IMR-90 (cell line): ENCODE results near the gene SCNM1. TPM values are rescaled to one million over a fixed set of nuclear protein-coding genes. Genes with fewer than 3 reads are reported as not detected.

Source experiments
- ATAC-seq: fragments of 200-7000 bp; cut with Tn5 transposase; 2 replicates; pipeline ENCODE4 v1.9.1; 2020; ENCODE audit warnings: low read depth, mild to moderate bottlenecking, moderate library complexity
- BruUV-seq: library from RNA; stranded (reverse); fragments of 400-500 nt; replicated peaks from 2 replicates; lab custom pipeline; 2021; lab: Mats Ljungman, UMichigan
- CTCF ChIA-PET: fragments of 300-600 bp; formaldehyde crosslinking; extraction: SDS; loops from one replicate; lab custom pipeline; 2021; ENCODE audit warnings: antibody characterized with exemption; lab: Yijun Ruan, JAX
- POLR2A ChIA-PET: fragments of 300-600 bp; sonication (Branson Sonifier 250); formaldehyde crosslinking; loops from one replicate; lab custom pipeline; 2022; ENCODE audit warnings: antibody characterized with exemption; ENCODE audit not compliant: unreplicated experiment; lab: Charles Lee
- DNase-seq: peaks from one replicate; pipeline ENCODE4 v3.0.0; 2013
- H2AFZ ChIP-seq: replicated peaks from 2 replicates; pipeline ENCODE3; 2013; ENCODE audit warnings: low read length, mild to moderate bottlenecking; ENCODE audit not compliant: poor library complexity
- H2AK5ac ChIP-seq: 2 replicates; pipeline ENCODE4 v1.6.1; 2013; ENCODE audit warnings: low read depth, low read length, inconsistent platforms
- H2AK9ac ChIP-seq: replicated peaks from 2 replicates; pipeline ENCODE3; 2013; ENCODE audit warnings: mild to moderate bottlenecking, low read depth, low read length, moderate library complexity; ENCODE audit not compliant: poor library complexity
- H2BK120ac ChIP-seq: 2 replicates; pipeline ENCODE4 v1.6.1; 2013; ENCODE audit warnings: low read depth, low read length, inconsistent platforms
- H2BK15ac ChIP-seq: 3 replicates; pipeline ENCODE4 v1.6.1; 2013; ENCODE audit warnings: low read depth, low read length, inconsistent platforms
- H2BK20ac ChIP-seq: 2 replicates; pipeline ENCODE4 v1.6.1; 2013; ENCODE audit warnings: low read depth, mild to moderate bottlenecking, inconsistent platforms, low read length, moderate library complexity
- H2BK5ac ChIP-seq: 2 replicates; pipeline ENCODE4 v1.6.1; 2013; ENCODE audit warnings: mild to moderate bottlenecking, low read depth, low read length, inconsistent platforms; ENCODE audit not compliant: poor library complexity, severe bottlenecking
- H3K14ac ChIP-seq: replicated peaks from 2 replicates; pipeline ENCODE4 v1.6.1; 2013; ENCODE audit warnings: low read depth, low read length, inconsistent platforms
- H3K18ac ChIP-seq: 2 replicates; pipeline ENCODE4 v1.6.1; 2013; ENCODE audit warnings: low read depth, low read length, control low read depth
- H3K23ac ChIP-seq: 2 replicates; pipeline ENCODE4 v1.6.1; 2013; ENCODE audit warnings: low read depth, low read length, inconsistent platforms
- H3K27ac ChIP-seq: 2 replicates; pipeline ENCODE4 v1.5.1; 2013; ENCODE audit warnings: mild to moderate bottlenecking, control low read depth, low read length; ENCODE audit not compliant: insufficient read depth
- H3K27me3 ChIP-seq: 2 replicates; pipeline ENCODE4 v1.6.1; 2013; ENCODE audit warnings: low read length; ENCODE audit not compliant: control insufficient read depth, insufficient read depth
- H3K36me3 ChIP-seq: 2 replicates; pipeline ENCODE4 v1.6.1; 2013; ENCODE audit warnings: low read length, mixed read lengths; ENCODE audit not compliant: control insufficient read depth, insufficient read depth
- H3K4ac ChIP-seq: 2 replicates; pipeline ENCODE4 v1.6.1; 2013; ENCODE audit warnings: low read depth, low read length, inconsistent platforms
- H3K4me1 ChIP-seq: 2 replicates; pipeline ENCODE4 v1.6.1; 2013; ENCODE audit warnings: low read length, mixed read lengths; ENCODE audit not compliant: control insufficient read depth, insufficient read depth
- H3K4me2 ChIP-seq: 2 replicates; pipeline ENCODE4 v1.6.1; 2013; ENCODE audit warnings: low read depth, mild to moderate bottlenecking, control low read depth, low read length, moderate library complexity
- H3K4me3 ChIP-seq: 2 replicates; pipeline ENCODE4 v1.5.1; 2013; ENCODE audit warnings: low read depth, mild to moderate bottlenecking, control low read depth, low read length, moderate library complexity; ENCODE audit not compliant: insufficient read depth
- H3K56ac ChIP-seq: 2 replicates; pipeline ENCODE4 v1.6.1; 2013; ENCODE audit warnings: low read length, inconsistent platforms; ENCODE audit not compliant: insufficient read depth; ENCODE audit errors: extremely low read depth
- H3K79me1 ChIP-seq, 2 experiments: 2 replicates each; pipeline ENCODE4 v1.6.1; 2013; ENCODE audit warnings: low read length in 2 of 2, inconsistent platforms in 1 of 2, low read depth in 1 of 2
- H3K9ac ChIP-seq: 2 replicates; pipeline ENCODE4 v1.6.1; 2013; ENCODE audit warnings: low read depth, low read length, control low read depth
- H3K9me1 ChIP-seq: 2 replicates; pipeline ENCODE4 v1.6.1; 2013; ENCODE audit warnings: low read length, inconsistent platforms; ENCODE audit not compliant: insufficient read depth
- H3K9me3 ChIP-seq: 2 replicates; pipeline ENCODE4 v1.6.1; 2013; ENCODE audit warnings: low read length; ENCODE audit not compliant: control insufficient read depth, insufficient read depth
- H4K20me1 ChIP-seq: 2 replicates; pipeline ENCODE4 v1.6.1; 2013; ENCODE audit warnings: low read length, inconsistent platforms; ENCODE audit not compliant: insufficient read depth
- H4K5ac ChIP-seq: 2 replicates; pipeline ENCODE4 v1.6.1; 2013; ENCODE audit warnings: mild to moderate bottlenecking, low read depth, low read length, control low read depth
- H4K8ac ChIP-seq, 2 experiments: 2 replicates each; pipeline ENCODE4 v1.6.1; 2013; ENCODE audit warnings: low read depth in 2 of 2, low read length in 2 of 2, control low read depth in 1 of 2, inconsistent platforms in 1 of 2
- H4K91ac ChIP-seq: 2 replicates; pipeline ENCODE4 v1.6.1; 2013; ENCODE audit warnings: low read depth, low read length, inconsistent platforms; ENCODE audit not compliant: insufficient read depth
- BHLHE40 ChIP-seq: fragments of 150-350 bp; IDR thresholded peaks from 2 replicates; pipeline ENCODE4 v1.6.1; 2016; ENCODE audit warnings: mild to moderate bottlenecking, low read depth, low read length
- CEBPB ChIP-seq: IDR thresholded peaks from 2 replicates; pipeline ENCODE4 v1.6.1; 2012; ENCODE audit warnings: low read depth, low read length, improper control_type of control experiment
- CTCF ChIP-seq: conservative IDR thresholded peaks from 2 replicates; pipeline ENCODE4 v1.5.1; 2012; ENCODE audit warnings: mild to moderate bottlenecking, low read depth, low read length, improper control_type of control experiment
- ELK1 ChIP-seq: fragments of 150-350 bp; IDR thresholded peaks from 2 replicates; pipeline ENCODE4 v1.6.1; 2016; ENCODE audit warnings: low read depth, mild to moderate bottlenecking, low read length, moderate library complexity, borderline replicate concordance
- FOS ChIP-seq: fragments of 150-350 bp; IDR thresholded peaks from 2 replicates; pipeline ENCODE4 v1.6.1; 2016; ENCODE audit warnings: low read depth, low read length
- MAFK ChIP-seq: IDR thresholded peaks from 2 replicates; pipeline ENCODE4 v1.6.1; 2012; ENCODE audit warnings: low read depth, low read length, improper control_type of control experiment
- MAZ ChIP-seq: IDR thresholded peaks from 2 replicates; pipeline ENCODE4 v1.6.1; 2012; ENCODE audit warnings: low read depth, mild to moderate bottlenecking, low read length, improper control_type of control experiment, moderate library complexity, borderline replicate concordance
- MXI1 ChIP-seq: IDR thresholded peaks from 2 replicates; pipeline ENCODE4 v1.6.1; 2012; ENCODE audit warnings: low read depth, mild to moderate bottlenecking, low read length, moderate library complexity, borderline replicate concordance
- POLR2A ChIP-seq: IDR thresholded peaks from 2 replicates; pipeline ENCODE4 v1.6.1; 2012; ENCODE audit warnings: mild to moderate bottlenecking, low read depth, low read length
- RCOR1 ChIP-seq: IDR thresholded peaks from 2 replicates; pipeline ENCODE4 v1.6.1; 2012; ENCODE audit warnings: mild to moderate bottlenecking, low read length, improper control_type of control experiment; ENCODE audit not compliant: insufficient replicate concordance
- RFX5 ChIP-seq: IDR thresholded peaks from 2 replicates; pipeline ENCODE4 v1.8.0; 2012; ENCODE audit warnings: low read depth, mild to moderate bottlenecking, low read length, moderate library complexity
- SMC3 ChIP-seq: fragments of 150-350 bp; IDR thresholded peaks from 2 replicates; pipeline ENCODE4 v1.6.1; 2016; ENCODE audit warnings: low read depth, mild to moderate bottlenecking, antibody characterized with exemption, low read length, moderate library complexity
- USF2 ChIP-seq: fragments of 150-350 bp; IDR thresholded peaks from 2 replicates; pipeline ENCODE4 v1.6.1; 2017; ENCODE audit warnings: mild to moderate bottlenecking, antibody characterized with exemption, low read length, low read depth
- WGBS, 2 experiments: methylation state at CpG; one replicate each; pipeline versions ENCODE4 v1.1.5 to v1.1.7; 2013; ENCODE audit warnings: missing lambda C conversion rate in 2 of 2; ENCODE audit not compliant: insufficient read length in 1 of 2; ENCODE audit errors: extremely low coverage in 2 of 2; 5-methylcytosine and 5-hydroxymethylcytosine counted together
- dilution Hi-C: fragments of 300-500 bp; cut with HindIII; formaldehyde crosslinking; loops from one replicate; pipeline ENCODE4 v1.14.3; 2018; ENCODE audit warnings: low sequenced_read_pairs; ENCODE audit not compliant: unreplicated experiment
- in situ Hi-C: fragments of 300-500 bp; cut with MboI; formaldehyde crosslinking; loops from 3 replicates; pipeline ENCODE4 v1.14.3; 2019; ENCODE audit warnings: low sequenced_read_pairs, inconsistent platforms, mixed read lengths
- intact Hi-C: fragments of 100-400 bp; cut with micrococcal nuclease; formaldehyde crosslinking; loops from 2 replicates; pipeline ENCODE4 v1.10.0; 2022
- polyA plus RNA-seq, 3 experiments: library from polyadenylated mRNA; depleted of rRNA; stranded (reverse); fragments of >200 nt; gene quantifications; 2 replicates each; pipeline ENCODE4 v1.2.3, GENCODE V29; 2012; ENCODE audit warnings: low replicate concordance in 1 of 3
- total RNA-seq: library from RNA; depleted of rRNA; stranded (reverse); fragments of >200 nt; gene quantifications from 2 replicates; pipeline ENCODE4 v1.2.3, GENCODE V29; 2012

The SCNM1 gene
- total and polyA plus RNA-seq, 2 of the 4 experiments (the other 2 are of a cell fraction) = 27.4 to 33.2 TPM

- H3K36me3 ChIP-seq = peaks cover 7% of the 10 kb centered on the region; the same call in 1 of the 2 replicates
- H4K5ac ChIP-seq = no peak overlapping the region
- H3K4me3 ChIP-seq = no peak overlapping the region
- H2BK15ac ChIP-seq = no peak overlapping the region
- no peak overlapping the region for H2AFZ ChIP-seq
- H3K4me2 ChIP-seq = no peak overlapping the region
- no peak overlapping the region for H4K8ac ChIP-seq
- no peak overlapping the region for H4K91ac ChIP-seq
- no peak overlapping the region for H3K23ac ChIP-seq
- H3K18ac ChIP-seq = no peak overlapping the region
- H3K27me3 ChIP-seq = peaks cover 9% of the 10 kb centered on the region
- DNase-seq (no peak), ATAC-seq (no peak)
- H3K9me1 ChIP-seq = no peaks in the 10 kb centered on the region
- H3K56ac ChIP-seq = no peak overlapping the region
- no peak overlapping the region for H3K9ac ChIP-seq
- H3K4me1 ChIP-seq = no peaks in the 10 kb centered on the region
- no peaks in the 10 kb centered on the region for H3K79me1 ChIP-seq
- H4K20me1 ChIP-seq = no peaks in the 10 kb centered on the region
- dilution Hi-C loops = no loop called here
- H3K14ac ChIP-seq = no peak overlapping the region
- POLR2A ChIA-PET = no interaction called here
- H3K9me3 ChIP-seq = no peaks in the 10 kb centered on the region
- no TSS peak for BruUV-seq
- no peak overlapping the region for H2BK5ac ChIP-seq
- H3K4ac ChIP-seq = no peak overlapping the region
- intact Hi-C loops = no loop called here
- no peak overlapping the region for H2AK5ac ChIP-seq
- H2BK120ac ChIP-seq = no peak overlapping the region
- H3K27ac ChIP-seq = no peak overlapping the region
- in situ Hi-C loops = no loop called here
- no peak overlapping the region for H2AK9ac ChIP-seq
- no peak overlapping the region for H2BK20ac ChIP-seq
- CTCF ChIA-PET = no interaction called here
- no peak for TF ChIP-seq RCOR1
- TF ChIP-seq POLR2A = no peak
- TF ChIP-seq ELK1 = no peak
- no peak for TF ChIP-seq RFX5
- TF ChIP-seq USF2 = no peak
- TF ChIP-seq BHLHE40 = no peak
- no peak for TF ChIP-seq MAFK
- no peak for TF ChIP-seq CTCF
- no peak for TF ChIP-seq CEBPB
- no peak for TF ChIP-seq MAZ
- TF ChIP-seq FOS = no peak
- no peak for TF ChIP-seq SMC3
- TF ChIP-seq MXI1 = no peak
- WGBS, 2 experiments = 70% methylated on average over 51 of the region's 74 CpGs; no CpG with 5 or more reads in 1 of the 2 experiments
These were observed 33.5 kb upstream of the SCNM1 start for GRCh38 chr1:151132335-151133017.
